GM13977 (cell line): ENCODE results near the gene TMEM238L.

Experiments
- DNase-seq: peaks from one replicate; pipeline ENCODE4 v3.0.0; 2012; ENCODE audit warnings: low spot score
- CTCF ChIP-seq: IDR thresholded peaks from 2 replicates; pipeline ENCODE4 v1.5.1; 2012; ENCODE audit warnings: mild to moderate bottlenecking, control low read depth; ENCODE audit not compliant: insufficient read depth; ENCODE audit errors: extremely low read depth, missing control alignments
- in situ Hi-C: fragments of 300-500 bp; cut with MboI; formaldehyde crosslinking; loops from one replicate; pipeline ENCODE4 v1.12.0; 2022; ENCODE audit warnings: low sequenced_read_pairs, low pct_unique_long_range_greater_than_20kb, mixed read lengths, inconsistent platforms; ENCODE audit not compliant: unreplicated experiment

TMEM238L gene

GRCh38 chr17:10821770-10822169, 17.9 kb upstream of the TMEM238L start:
- in situ Hi-C loops, result no loop called here
- no peak for TF ChIP-seq CTCF
- no peak for DNase-seq

GRCh38 chr17:10821054-10821453, 17.2 kb upstream of the TMEM238L start:
- no peak for TF ChIP-seq CTCF
- in situ Hi-C loops, result no loop called here
- DNase-seq, result no peak

- no peak for DNase-seq
- in situ Hi-C loops, result no loop called here
- no peak for TF ChIP-seq CTCF
Measured at GRCh38 chr17:10815319-10815718, 11.4 kb upstream of the TMEM238L start.

GRCh38 chr17:10814075-10814474, 10.2 kb upstream of the TMEM238L start:
- TF ChIP-seq CTCF, result no peak
- no peak for DNase-seq
- in situ Hi-C loops, result no loop called here

GRCh38 chr17:10812674-10813073, 8.8 kb upstream of the TMEM238L start:
- DNase-seq, result no peak
- TF ChIP-seq CTCF, result no peak
- in situ Hi-C loops, result no loop called here

GRCh38 chr17:10809605-10810004, 5.7 kb upstream of the TMEM238L start:
- DNase-seq, result no peak
- in situ Hi-C loops, result no loop called here
- TF ChIP-seq CTCF, result no peak

- in situ Hi-C loops, result no loop called here
- no peak for DNase-seq
- no peak for TF ChIP-seq CTCF
Measured at GRCh38 chr17:10807704-10808128, 3.8 kb upstream of the TMEM238L start.
